ENCODE measurements around the gene NEDD4L.

Gene NEDD4L

DNA sequence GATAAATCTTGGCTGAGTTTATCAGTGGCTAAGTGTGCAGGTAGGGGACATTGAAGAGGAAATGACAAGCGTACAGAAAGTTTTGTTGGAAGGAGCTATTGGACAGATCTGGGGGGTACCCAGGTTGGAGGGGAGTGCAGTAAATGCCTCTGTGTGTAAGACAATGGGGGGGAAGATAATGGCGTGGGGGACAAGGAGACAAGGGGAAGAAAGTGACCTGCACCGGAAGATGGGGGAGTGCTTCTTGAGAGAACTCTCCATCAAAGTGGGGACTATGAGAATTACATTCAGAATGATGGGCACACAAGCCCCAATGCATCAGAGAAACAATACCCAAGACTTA lies 394.9 kb downstream of the NEDD4L start:
- DNase-seq = no peak

GRCh38 chr18:58443671-58444070 lies 399.6 kb downstream of the NEDD4L start:
- no peak for DNase-seq

DNA sequence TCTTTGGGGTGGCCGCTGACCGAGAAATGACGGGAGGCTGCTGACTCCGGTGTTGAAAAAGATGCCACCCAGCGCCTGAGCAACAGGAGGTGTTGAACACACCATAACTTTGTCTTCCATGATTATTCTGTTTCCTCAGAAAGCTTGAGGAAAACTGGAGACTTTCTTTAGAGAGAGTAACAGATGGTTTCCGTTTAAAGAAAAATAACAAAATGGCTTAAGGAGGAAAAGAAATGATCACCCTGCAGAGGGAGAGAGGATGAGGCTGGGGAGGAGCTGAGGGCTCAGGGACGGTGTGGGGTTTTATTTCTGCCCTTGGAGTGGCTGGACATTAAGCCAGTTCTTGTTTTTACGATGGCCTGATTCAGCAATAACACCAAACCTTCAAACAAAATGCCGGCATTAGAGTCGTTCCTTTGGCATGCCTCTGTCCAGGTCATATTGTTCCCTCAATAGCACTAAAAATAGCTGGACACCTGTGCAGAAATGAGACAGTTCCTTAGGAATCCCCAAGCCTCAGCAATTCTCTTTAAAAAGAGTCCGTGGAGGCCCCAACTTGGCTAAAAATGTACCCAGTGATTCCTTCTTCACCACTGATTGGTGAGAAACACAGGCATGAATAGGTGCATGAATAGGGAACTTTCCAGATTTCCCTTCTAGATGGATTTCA lies 402.5 kb downstream of the NEDD4L start:
- no peak for DNase-seq

- no peak for DNase-seq
These were observed 403.5 kb downstream of the NEDD4L start for GRCh38 chr18:58447402-58448095.

- no peak for DNase-seq
These were observed 405.4 kb downstream of the NEDD4L start for GRCh38 chr18:58449464-58449863.
